GM21526 (cell line): Measurements from ENCODE around the gene CARD9.

Experiments used
- ATAC-seq: cut with Tn5 transposase; IDR thresholded peaks from one replicate; pipeline ENCODE4 v1.9.1; 2021; ENCODE audit warnings: moderate library complexity; ENCODE audit not compliant: unreplicated experiment, low FRiP score

The CARD9 gene

DNA sequence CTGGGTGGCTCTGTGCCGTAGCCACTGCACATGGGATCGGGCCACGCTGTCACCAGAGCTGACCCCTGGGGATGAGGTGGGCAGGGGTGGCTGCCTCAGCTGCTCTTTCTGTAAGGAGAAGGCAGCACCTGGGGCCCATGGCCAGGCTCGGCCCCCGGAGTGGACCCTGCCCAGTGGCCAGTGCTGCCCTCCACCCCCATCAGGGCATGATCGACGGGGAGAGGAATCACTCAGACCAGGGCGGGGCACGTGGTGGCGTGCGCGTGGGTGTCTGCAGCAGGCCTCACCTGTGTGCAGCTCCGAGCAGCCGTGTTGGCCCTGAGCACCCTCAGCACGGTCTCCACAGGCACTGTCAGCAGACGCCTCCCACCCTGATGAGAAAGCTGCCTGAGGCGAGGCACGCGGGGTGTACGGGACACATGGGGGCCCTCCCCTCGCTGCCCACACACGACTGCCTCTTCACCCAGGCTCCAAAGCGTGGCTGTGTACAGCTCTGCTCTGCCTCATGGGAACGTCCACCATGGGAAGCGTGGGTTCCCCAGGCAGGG lies 8.6 kb upstream of the CARD9 start:
- ATAC-seq: no peak

DNA sequence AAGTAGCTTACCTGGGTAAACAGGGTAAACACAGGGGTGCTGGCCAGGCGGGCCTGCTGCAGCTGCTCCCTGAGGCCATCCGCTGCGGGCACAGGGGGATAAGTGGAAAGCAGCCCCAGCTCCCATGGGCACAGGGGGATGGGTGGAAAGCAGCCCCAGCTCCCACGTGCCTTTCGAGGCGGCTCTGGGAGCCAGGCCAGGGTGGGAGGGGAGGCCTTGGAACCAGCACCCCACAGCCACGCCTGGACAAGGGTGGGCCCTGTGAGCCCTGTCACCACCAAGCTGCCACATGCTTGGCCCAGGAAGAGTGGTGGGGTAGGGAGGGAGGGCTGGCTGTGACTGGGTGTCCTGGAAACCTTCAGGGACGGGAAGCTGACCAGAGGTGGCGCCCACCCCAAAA lies 7.8 kb upstream of the CARD9 start:
- ATAC-seq: no peak

DNA sequence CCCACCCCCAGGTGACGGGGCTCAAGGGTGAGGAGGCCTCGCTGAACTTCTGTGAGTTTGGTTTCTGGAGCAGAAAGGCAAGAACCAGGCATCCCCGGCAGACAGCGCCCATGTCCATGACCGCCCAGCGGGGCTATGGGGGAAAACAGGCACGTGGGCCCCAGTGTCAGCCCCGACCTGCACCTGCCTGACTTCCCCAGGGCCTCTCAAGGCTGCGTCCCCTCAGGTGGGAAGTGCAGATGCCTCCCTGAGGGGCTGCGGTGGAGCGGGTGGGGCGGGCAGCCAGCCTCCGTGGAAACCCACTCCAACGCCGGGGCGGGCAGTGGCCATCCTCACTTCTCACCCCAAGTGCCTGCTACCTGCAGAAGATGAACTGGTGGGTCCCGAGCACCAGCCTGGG lies 6.9 kb upstream of the CARD9 start:
- ATAC-seq: no peak

DNA sequence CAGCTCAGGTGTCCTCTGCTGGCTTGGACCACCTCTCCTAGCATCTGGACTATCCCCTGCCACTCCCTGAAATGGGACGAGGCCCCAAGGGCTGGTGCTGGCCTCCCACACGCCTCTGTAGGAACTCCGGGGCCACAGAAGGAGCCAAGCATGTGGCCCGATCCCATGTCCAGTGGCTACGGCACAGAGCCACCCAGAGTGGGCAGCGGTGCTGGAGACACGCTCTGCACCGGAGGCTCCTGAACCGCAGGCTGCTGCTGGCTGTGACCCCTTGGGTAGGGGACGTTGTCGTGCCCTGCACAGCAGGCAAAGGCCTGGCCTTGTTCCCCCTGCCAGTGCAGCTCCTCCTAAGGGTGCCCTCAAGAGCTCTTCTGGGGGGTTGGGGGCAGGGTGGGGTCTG lies 6.4 kb upstream of the CARD9 start:
- no peak for ATAC-seq

DNA sequence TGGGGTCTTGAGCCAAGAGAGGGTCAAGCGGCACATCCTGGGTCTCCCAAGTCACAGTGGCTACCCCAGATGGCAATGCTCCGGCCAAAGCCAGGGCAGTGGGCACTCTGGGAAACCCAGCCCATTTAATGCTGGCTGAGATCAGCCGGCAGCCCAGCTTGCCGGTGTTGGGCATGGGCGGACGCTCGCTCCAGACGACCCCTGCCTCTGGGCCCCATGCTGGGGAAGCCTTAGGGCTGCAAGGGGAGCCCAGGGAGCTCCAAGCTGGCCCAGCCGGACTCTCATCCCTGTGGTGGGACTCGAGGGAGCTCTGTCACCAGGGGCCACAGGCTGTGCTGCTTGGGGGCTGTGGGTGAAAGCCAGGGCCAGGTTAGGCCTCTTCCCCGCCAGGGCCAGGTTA lies 5.9 kb upstream of the CARD9 start:
- no peak for ATAC-seq

DNA sequence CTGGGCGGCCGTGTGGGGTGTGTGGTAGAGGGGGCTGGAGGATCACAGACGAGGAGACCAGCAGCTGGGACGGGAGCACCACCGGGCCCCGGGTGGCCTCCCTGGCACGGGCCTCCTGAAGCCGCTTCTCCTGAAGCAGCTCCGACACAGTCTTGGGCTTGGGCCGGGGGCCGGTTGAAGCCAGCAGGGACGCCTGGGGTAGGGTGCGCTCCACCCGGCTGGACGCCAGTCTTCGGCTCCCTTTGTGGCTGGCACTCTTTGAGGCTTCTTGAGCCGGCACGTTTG lies 5.5 kb upstream of the CARD9 start:
- ATAC-seq: no peak

DNA sequence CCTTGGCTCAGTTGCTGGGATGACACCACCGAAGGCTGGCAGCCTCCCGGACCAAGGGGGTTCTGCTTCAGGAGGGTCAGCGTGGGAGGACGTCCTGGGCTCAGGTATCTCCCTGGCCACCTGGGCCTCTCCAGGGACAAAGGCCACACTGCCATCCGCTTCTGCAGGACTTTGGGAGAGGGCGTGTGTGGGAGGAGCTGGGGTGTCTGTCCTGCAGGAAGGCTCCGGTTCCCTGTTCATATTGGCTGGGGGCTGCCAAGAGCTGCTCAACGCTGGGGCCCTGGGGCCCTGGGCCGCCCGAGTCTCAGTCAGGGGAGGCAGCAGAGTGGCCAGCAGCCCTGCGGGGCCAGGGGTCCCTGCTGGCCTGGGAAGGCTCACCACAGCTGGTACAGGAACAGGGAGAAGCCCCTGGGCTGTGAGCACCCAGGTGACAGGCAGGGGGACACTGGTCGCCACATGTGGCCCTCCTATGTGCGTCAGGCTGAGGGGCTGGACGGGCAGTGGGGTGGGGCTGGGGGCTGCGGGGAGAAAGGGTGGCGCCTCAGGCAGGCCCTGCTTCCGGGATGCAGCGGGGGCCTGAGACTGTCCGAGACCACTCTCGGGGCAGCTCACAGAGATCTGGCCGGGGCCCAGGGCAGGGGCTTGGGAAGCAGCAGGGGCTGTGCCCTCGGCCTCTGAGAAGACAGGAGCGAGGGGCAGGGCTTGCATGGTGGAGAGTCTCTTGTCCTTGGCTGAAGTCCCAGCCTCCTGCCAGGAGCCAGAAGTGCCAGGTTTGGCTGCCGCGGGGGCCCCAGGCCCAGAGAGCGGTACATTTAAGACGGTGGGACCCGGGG lies 4.9 kb upstream of the CARD9 start:
- ATAC-seq: no peak

DNA sequence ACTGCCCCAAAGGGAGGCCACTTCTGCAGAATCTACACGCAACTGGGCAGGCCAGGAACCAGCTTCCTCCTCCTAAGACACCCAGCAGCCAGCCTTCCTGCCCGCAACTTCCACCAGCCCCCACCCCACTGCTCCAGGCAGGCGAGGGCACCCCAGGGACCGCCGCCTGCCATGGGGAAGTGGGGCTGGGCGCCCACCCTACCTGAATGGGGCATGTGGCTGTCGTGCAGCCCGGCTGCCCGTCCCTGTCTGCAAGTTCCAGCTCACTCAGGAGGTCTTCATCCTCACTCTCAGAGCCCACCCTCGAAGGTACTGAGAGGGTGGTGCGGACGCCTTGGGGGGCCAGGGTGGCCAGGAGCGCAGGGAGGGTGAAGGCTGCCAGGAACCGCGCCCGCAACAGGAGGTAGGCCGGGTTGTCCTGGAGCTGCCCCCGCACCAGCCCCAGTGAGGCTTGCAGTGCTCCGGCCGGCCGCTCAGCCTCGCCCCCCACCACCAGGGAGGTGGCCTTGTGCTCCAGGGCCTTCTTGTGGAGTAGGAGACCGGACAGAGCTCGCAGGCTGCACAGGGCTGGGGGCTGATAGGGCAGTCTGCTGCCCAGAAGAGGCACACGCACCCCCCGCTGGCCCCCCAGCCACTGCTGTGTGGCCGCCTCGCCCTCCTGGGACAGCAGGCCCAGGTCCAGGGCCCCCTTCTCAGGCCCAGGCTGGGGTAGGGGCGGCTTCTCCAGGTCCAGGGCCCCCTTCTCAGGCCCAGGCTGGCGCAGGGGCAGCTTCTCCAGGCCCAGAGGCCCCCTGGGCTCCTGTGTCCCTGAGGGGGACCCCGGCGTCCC lies 4.1 kb upstream of the CARD9 start:
- ATAC-seq: no peak

DNA sequence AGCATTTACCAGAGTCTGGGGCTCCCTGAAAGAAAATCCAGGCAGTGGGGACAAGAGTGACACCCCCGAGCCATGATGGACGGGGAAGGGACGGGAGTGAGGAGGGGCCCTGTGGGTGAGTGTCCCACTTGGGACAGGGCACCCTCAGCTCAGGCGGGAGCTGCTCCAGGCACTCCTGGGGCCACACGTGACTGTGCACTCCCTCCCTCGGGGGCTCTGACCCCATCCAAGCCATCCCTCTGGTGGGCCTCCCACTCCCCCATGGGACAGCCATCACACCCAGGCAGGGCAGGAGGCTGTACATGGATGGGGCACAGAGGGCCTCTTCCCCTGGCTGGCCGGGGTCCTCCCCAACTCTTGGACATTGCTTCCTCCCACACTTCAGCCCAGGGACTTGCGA lies 3.0 kb upstream of the CARD9 start:
- ATAC-seq: no peak

DNA sequence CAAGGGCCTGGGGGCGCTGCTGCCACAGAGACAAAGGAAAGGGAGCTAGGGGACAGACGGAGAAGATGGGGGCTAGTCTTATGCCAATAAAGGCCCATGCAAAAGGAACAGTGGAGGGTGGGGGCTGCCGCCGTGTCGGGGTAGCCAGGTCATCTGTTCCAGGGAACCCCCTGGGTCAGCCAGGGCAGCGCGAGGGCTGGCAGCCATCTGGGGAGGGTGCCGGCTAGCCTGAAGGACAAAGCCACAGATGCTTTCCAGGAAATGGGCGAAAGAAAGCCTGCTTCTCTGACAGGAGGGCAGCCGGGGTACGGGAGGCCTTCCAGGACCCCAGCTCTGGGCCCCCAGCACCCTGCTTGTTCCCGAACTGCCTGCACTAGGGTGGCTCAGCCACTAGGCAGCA lies 1.6 kb upstream of the CARD9 start:
- ATAC-seq: no peak

DNA sequence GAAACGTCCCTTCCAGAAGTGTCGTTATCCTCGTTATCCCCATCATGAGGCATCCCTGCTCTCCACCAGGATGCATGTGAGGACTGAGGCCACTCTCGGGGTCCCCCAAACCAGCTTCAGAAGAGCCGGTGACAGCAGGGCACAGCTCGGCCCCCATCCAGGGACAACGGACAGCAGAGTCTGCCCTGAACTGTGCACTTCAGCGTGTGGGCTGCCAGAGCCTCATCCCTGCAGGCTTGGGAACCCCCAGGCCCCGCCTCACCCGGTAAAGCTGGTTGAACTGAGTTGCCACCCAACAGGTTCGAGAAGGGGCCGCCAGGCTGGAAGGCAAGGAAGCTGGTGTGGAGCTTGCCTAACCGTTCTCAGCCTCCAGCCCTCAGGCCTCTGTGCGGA lies 710 bp upstream of the CARD9 start:
- ATAC-seq: no peak

DNA sequence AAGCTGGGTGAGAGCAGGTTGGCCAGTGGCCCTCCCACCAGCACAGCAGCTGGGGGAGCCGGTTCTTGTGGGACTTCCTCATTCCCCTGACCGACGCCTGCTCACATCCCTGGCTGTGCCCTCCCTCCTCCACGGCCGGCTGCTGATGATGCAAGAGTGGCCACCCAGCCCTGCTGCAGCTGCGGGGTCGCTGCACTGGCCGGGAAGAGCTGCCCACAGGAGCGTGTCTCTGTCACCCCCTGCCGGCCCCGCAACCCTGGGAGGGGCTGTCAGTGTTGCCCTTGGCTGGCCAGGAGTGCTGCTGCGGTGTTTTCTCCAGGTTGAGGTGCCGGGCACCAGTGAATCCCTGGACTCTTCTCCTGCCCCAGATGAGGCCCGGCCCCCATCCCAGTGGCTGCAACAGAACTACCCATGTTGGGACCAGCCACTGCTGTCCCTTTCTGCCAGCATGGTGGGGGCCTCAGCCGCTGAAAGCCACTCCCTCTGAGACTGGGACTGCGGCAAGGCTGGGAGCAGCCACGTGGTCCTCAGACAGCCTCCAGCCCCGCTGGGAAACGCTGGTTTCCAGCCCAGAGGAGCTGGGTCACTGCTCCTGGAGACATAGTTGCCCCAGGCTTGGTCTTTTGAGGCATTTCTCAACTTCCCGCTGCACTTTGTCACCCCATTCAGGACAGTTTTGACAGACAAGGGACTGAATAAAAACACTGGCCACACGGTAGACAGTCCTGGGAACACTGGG lies 739 bp downstream of the CARD9 start:
- ATAC-seq: no peak

DNA sequence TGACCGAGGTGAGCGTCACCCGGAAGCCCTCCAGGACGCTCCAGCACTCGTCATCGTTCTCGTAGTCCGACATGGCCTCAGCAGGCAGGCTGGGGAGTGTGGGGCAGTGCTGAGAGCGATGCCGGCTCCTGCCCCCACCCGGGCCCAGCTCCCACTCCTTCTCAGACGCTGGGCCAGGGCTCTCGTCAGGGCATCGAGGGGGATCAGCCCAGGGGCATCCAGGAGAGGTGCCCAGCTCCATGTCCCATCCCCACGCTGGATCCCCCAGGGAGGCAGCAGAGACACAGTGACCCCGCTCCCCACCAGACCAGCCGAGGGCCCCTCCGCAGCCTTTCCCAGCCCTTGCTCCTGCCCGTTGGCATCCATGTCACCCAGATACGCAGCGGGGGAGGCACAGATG lies 1.5 kb downstream of the CARD9 start:
- no peak for ATAC-seq

DNA sequence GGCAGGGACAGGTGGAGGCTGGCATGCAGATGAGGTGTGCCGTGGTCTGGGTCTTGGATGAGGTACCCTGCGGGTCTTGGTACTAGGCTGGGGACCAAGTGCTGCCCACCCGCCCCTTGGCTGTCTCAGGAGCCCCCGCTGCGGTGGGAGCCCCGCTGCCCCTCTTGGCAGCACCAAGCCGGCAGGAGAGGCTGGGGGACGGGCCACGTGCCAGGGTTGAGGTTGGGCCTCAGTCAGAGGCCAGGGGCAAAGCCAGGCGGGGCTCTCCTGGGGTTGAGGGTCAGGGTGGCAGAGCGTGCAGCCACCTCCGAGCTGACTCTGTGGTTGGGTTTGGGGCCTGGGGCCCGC lies 2.0 kb downstream of the CARD9 start:
- ATAC-seq: no peak

DNA sequence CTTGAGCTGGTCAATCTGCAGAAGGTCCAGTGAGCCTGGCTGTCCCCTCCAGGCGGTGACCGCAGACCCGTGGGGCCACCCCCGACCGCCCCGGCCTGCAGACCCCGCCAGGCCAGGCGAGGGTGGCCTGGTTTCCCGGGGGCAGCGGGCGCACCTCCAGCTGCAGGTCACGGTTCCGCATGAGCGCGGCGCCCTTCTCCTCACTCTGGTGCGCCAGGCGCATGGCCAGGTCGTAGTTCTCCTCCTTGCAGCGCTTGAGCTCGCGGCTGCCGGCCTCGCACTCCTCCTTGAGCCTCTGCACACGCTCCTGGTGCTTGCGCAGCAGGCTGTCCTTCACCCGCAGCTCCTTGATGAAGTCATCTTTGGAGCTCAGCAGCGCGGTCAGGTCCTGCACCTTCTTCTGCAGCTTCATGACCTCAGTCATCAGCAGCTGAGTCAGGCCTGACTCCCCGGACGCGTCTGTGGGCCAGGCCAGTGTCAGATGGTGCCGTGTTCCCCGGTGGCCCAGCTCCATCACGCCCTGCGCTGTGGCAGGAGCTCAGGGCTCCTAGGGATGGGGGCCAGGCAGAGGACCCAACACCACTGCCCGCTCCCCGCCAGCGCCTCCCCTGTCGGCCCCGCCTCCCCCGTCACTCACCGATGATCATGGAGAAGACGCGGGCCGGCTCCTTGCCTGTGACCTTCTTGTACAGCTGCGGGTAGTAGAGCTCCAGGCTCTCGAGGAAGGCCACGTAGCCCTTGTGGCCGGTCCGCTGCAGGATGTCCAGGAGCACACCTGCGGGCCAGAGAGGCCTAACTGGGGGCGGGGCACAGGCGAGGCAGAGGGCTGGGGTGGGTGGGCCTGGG lies 2.6 kb downstream of the CARD9 start:
- no peak for ATAC-seq

DNA sequence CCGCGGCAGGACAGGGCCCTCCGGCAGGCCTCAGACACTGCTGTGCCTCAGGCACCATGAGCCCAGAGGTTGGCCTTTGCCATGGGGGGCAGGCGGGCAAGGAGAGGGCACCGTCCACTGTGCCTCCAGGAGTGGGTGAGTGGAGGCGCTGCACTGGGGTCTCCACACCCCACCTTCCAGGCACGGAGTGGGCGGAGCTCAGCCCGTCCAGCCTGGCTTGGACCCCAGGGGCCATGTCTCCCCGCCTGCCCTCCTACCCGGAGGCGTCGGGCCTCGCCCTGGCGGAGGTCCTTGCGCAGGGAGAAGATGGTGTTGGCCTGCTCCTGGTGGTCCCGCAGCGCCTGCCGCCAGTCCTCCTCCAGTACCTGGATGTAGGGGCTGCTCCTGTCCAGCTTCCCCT lies 3.4 kb downstream of the CARD9 start:
- ATAC-seq: no peak

DNA sequence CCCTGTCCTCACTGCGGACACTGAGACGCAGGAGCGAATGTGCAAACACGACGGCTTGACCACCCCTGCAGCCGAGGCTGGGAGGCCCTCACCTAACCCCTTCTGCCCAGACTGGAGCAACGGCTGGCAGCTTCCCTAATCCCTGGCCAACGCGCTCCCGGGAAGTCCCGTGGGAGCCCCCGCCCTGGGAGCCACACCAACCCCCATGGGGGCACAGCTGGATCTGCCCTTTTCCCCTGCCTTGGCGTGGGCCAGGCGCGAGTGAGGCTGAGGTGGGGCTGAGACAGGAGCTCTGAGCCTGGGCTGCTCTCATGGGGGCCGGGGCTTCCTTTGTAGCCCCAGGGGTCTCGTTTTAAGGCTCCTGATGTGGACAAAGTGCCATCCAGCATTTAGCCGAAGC lies 5.3 kb downstream of the CARD9 start:
- ATAC-seq: no peak

DNA sequence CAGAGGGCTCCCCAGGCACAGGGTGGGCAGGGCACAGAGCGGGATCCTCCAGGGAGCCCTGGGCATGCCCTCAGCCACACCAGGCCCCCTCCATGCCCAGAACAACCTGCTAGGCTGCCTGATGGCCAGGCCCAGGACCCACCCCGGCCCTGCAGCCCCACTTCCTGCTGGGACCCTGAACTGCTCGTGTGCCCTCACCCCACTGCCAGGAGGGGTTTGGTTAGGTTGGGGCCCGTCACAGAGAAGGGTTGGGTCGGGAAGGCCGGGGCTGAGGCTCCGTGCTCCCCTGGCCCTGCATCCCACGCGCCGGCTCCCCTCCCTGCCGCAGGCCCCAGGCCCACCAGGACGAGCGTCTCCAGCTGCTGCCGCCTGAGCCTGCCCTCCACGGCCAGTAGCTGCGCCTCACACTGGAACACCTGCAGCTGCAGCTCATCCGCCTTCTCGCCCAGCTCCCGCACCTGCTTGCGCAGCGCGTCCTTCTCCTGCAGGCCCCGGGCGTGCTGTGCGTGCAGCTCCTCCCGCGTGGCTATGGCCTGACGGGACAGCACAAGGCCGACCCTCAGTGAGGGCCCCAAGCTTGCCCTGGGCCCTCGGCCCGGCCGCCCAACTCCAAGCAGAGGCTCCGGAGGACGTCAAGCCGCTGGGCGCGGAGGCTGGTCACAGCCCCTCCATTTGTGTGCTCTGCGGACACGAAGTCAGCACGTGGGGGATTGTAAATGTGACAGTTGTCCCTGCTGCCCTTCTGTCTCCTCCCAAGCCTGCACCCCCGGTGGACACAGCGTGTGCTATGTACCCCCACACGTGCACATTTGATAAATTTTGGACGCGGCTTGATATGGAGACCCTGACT lies 5.9 kb downstream of the CARD9 start:
- no peak for ATAC-seq

DNA sequence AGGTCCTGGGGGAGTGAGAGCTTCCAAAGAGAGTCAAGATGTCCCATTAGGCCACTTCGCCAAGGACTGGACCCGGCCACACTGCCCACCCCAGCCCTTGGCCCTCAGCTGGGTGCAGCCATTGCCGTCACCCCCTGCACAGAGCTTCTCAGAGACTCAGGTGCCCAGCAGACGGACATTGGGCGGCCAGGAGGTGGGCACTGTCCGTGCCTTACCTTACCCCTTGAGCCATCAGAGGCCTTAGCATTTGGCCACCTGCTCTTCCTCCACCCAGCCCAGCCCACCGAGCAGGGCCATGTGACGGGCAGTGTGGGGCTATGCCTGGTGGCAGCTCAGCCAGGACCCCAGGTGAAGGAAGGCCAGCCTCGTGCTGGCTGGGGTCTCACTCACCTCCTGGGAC lies 6.6 kb downstream of the CARD9 start:
- ATAC-seq: no peak

DNA sequence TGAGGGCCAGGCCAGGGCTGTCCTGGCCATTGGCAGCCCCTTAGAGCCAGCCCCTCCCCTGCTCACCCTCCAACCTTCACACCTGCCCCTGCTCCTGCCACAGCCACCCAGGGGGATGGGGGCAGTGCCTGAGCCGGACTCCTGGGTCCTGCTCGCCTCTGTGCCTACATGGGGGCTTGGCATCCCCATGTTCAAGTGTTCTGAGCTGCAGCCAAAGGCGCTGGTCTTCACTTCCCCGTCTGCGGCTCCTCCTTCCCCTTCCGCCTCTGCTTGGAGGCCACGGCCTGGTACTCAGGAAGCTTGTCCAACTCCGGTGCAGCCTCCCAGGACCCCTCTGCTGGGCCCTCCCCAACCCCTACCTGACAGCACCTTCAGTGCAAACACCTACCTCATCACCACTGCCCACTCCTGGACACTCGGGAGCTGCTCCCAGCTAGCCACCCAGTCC lies 7.7 kb downstream of the CARD9 start:
- no peak for ATAC-seq
